SK-N-SH (cell line): ENCODE results near the gene COMMD6. TPM values are rescaled to one million over a fixed set of nuclear protein-coding genes. Genes with fewer than 3 reads are reported as not detected.

Experiments used
- CTCF ChIA-PET: fragments of 300-600, 350-600 bp; formaldehyde crosslinking; extraction: SDS; loops from one replicate; lab custom pipeline; 2021; lab: Yijun Ruan, JAX
- POLR2A ChIA-PET: fragments of 350-600 bp; sonication (Branson Sonifier 250); formaldehyde crosslinking; extraction: SDS; loops from one replicate; lab custom pipeline; 2020; ENCODE audit warnings: antibody characterized with exemption, inconsistent platforms; lab: Yijun Ruan, JAX
- DNase-seq: peaks from one replicate; pipeline ENCODE4 v3.0.0; 2012
- H2AFZ ChIP-seq: fragments of 200-600 bp; sonication (generic); 2 replicates; pipeline ENCODE4 v1.8.1; 2016; ENCODE audit warnings: antibody characterized with exemption, mild to moderate bottlenecking, low read depth
- H3F3A ChIP-seq: fragments of 200-600 bp; sonication (generic); replicated peaks from 2 replicates; pipeline ENCODE3; 2016; ENCODE audit warnings: antibody characterized with exemption, mild to moderate bottlenecking; ENCODE audit not compliant: insufficient read depth
- H3K27ac ChIP-seq, 2 experiments: fragments of 200-500 bp in 1 of 2; fragments of 200-600 bp in 1 of 2; sonication (Bioruptor generic) in 1 of 2; sonication (generic), shearing (Covaris generic) in 1 of 2; 2 replicates each; pipeline versions ENCODE4 v1.5.1 to v1.6.1; 2014 to 2016; ENCODE audit warnings: low read depth in 2 of 2, inconsistent platforms in 1 of 2, low read length in 1 of 2, mild to moderate bottlenecking in 1 of 2, mixed read lengths in 1 of 2
- H3K27me3 ChIP-seq: fragments of 200-600 bp; sonication (generic), shearing (Covaris generic); 2 replicates; pipeline ENCODE4 v1.6.1; 2016; ENCODE audit warnings: mixed run types; ENCODE audit not compliant: insufficient read depth
- H3K36me3 ChIP-seq, 2 experiments: fragments of 200-500 bp in 1 of 2; fragments of 200-600 bp in 1 of 2; sonication (Bioruptor generic) in 1 of 2; sonication (generic) in 1 of 2; replicated peaks in 1 of 2; 2 replicates each; pipeline versions ENCODE3 to v1.5.1; 2014 to 2016; ENCODE audit warnings: low read length in 1 of 2, mild to moderate bottlenecking in 1 of 2; ENCODE audit not compliant: insufficient read depth in 2 of 2, control insufficient read depth in 1 of 2
- H3K4me1 ChIP-seq, 2 experiments: fragments of 200-500 bp in 1 of 2; fragments of 200-600 bp in 1 of 2; sonication (Bioruptor generic) in 1 of 2; sonication (generic), shearing (Covaris generic) in 1 of 2; 2 replicates each; pipeline versions ENCODE4 v1.5.1 to v1.6.1; 2014 to 2016; ENCODE audit warnings: low read depth in 1 of 2, low read length in 1 of 2, mixed run types in 1 of 2; ENCODE audit not compliant: insufficient read depth in 2 of 2, control insufficient read depth in 1 of 2
- H3K4me2 ChIP-seq: fragments of 200-600 bp; sonication (generic), shearing (Covaris generic); 2 replicates; pipeline ENCODE4 v1.6.1; 2017; ENCODE audit warnings: mixed run types
- H3K4me3 ChIP-seq, 2 experiments: fragments of 200-500 bp in 1 of 2; fragments of 200-600 bp in 1 of 2; sonication (Bioruptor generic) in 1 of 2; sonication (generic), shearing (Covaris generic) in 1 of 2; 2 replicates each; pipeline versions ENCODE4 v1.5.1 to v1.8.1; 2014 to 2016; ENCODE audit warnings: low read depth in 2 of 2, inconsistent platforms in 1 of 2, low read length in 1 of 2, mild to moderate bottlenecking in 1 of 2, mixed read lengths in 1 of 2, moderate library complexity in 1 of 2
- H3K79me2 ChIP-seq: fragments of 200-600 bp; sonication (generic); 2 replicates; pipeline ENCODE4 v1.8.1; 2017; ENCODE audit warnings: mild to moderate bottlenecking; ENCODE audit not compliant: insufficient read depth
- H3K9ac ChIP-seq: fragments of 200-600 bp; sonication (generic); 2 replicates; pipeline ENCODE4 v1.6.1; 2017; ENCODE audit warnings: mixed run types
- H3K9me2 ChIP-seq: fragments of 200-600 bp; sonication (generic); 2 replicates; pipeline ENCODE4 v1.6.1; 2017; ENCODE audit warnings: mixed run types
- H3K9me3 ChIP-seq: fragments of 200-600 bp; sonication (generic); 2 replicates; pipeline ENCODE4 v1.6.1; 2017; ENCODE audit warnings: mixed run types, mild to moderate bottlenecking, moderate library complexity
- H4K20me1 ChIP-seq: fragments of 200-600 bp; sonication (generic); 2 replicates; pipeline ENCODE4 v1.6.1; 2017; ENCODE audit warnings: mild to moderate bottlenecking, mixed run types; ENCODE audit not compliant: insufficient read depth
- ELF1 ChIP-seq: IDR thresholded peaks from 2 replicates; pipeline ENCODE4 v1.4.0; 2012
- EZH2phosphoT487 ChIP-seq: fragments of 200-600 bp; sonication (generic); IDR thresholded peaks from 2 replicates; pipeline ENCODE4 v1.6.1; 2017; ENCODE audit warnings: low read depth, mixed run types, mild to moderate bottlenecking, antibody characterized with exemption, moderate library complexity, borderline replicate concordance
- GABPA ChIP-seq: IDR thresholded peaks from 2 replicates; pipeline ENCODE4 v1.4.0; 2012; ENCODE audit warnings: low read depth, mild to moderate bottlenecking
- GATA2 ChIP-seq: sonication (generic); formaldehyde crosslinking; IDR thresholded peaks from 2 replicates; pipeline ENCODE4 v1.5.0; 2020; ENCODE audit warnings: mild to moderate bottlenecking, missing genetic modification reagents
- IRF3 ChIP-seq: fragments of 150-350 bp; IDR thresholded peaks from 2 replicates; pipeline ENCODE4 v1.6.1; 2016; ENCODE audit warnings: mild to moderate bottlenecking, low read depth, low read length
- MEF2A ChIP-seq: IDR thresholded peaks from 2 replicates; pipeline ENCODE4 v1.4.0; 2012; ENCODE audit warnings: low read depth, borderline replicate concordance
- MXI1 ChIP-seq: IDR thresholded peaks from 2 replicates; pipeline ENCODE4 v1.6.1; 2012; ENCODE audit warnings: mild to moderate bottlenecking, low read depth, low read length, improper control_type of control experiment
- POLR2AphosphoS5 ChIP-seq: IDR thresholded peaks from 2 replicates; pipeline ENCODE4 v1.6.1; 2012; ENCODE audit warnings: low read depth, low read length
- RAD21 ChIP-seq: IDR thresholded peaks from 2 replicates; pipeline ENCODE4 v1.6.1; 2012; ENCODE audit warnings: mild to moderate bottlenecking, low read length
- RCOR1 ChIP-seq: fragments of 150-350 bp; IDR thresholded peaks from 2 replicates; pipeline ENCODE4 v1.6.1; 2017; ENCODE audit warnings: antibody characterized with exemption, low read length
- TCF12 ChIP-seq: IDR thresholded peaks from 2 replicates; pipeline ENCODE4 v1.4.0; 2012
- USF1 ChIP-seq: IDR thresholded peaks from 2 replicates; pipeline ENCODE4 v1.4.0; 2012; ENCODE audit warnings: low read depth, borderline replicate concordance
- YY1 ChIP-seq: IDR thresholded peaks from 2 replicates; pipeline ENCODE4 v1.4.0; 2012; ENCODE audit warnings: low read depth, mild to moderate bottlenecking
- WGBS: methylation state at CpG from one replicate; pipeline ENCODE4 v1.1.6; 2017; ENCODE audit warnings: low lambda C conversion rate; 5-methylcytosine and 5-hydroxymethylcytosine counted together
- polyA plus RNA-seq, 3 experiments: library from polyadenylated mRNA; depleted of rRNA; stranded (reverse); fragments of >200 nt; gene quantifications; 2 replicates each; pipeline ENCODE4 v1.2.3, GENCODE V29; 2012

COMMD6 gene
- polyA plus RNA-seq, 1 of the 3 experiments (the other 2 are of a cell fraction) = 76.9 TPM

- no peaks in the 10 kb centered on the region for H3K9me3 ChIP-seq
- no peak for TF ChIP-seq IRF3
- TF ChIP-seq POLR2AphosphoS5 = no peak
- TF ChIP-seq EZH2phosphoT487 = no peak
- no peak for TF ChIP-seq YY1
- no peak for TF ChIP-seq RCOR1
- TF ChIP-seq ELF1 = no peak
- TF ChIP-seq GATA2 (CRISPR knock-in tag) = no peak
- H3K4me3 ChIP-seq = no peak overlapping the region
- no peak for DNase-seq
- H4K20me1 ChIP-seq = no peaks in the 10 kb centered on the region
- H3K79me2 ChIP-seq = no peaks in the 10 kb centered on the region
- 96% methylated on average over 5 of the region's 6 CpGs for WGBS
- no peaks in the 10 kb centered on the region; a peak in 1 of 4 replicates for H3K4me1 ChIP-seq
- ChIA-PET POLR2A (no interaction called here), CTCF (interaction anchor here (1.5 kb wide), 1 partner anchor 136 kb away, joined by 3 read pairs; no protein-coding TSS in a partner anchor)
- H3K27me3 ChIP-seq = no peaks in the 10 kb centered on the region
- no peaks in the 10 kb centered on the region for H3F3A ChIP-seq
- no peak overlapping the region for H2AFZ ChIP-seq
- H3K9ac ChIP-seq = no peak overlapping the region
- H3K27ac ChIP-seq = no peak overlapping the region
- no peaks in the 10 kb centered on the region for H3K36me3 ChIP-seq
- H3K4me2 ChIP-seq = no peak overlapping the region
- H3K9me2 ChIP-seq = no peaks in the 10 kb centered on the region
Observed at GRCh38 chr13:75508002-75508548, 29.6 kb downstream of the COMMD6 start.

GRCh38 chr13:75507027-75508001, 30.3 kb downstream of the COMMD6 start:
- H3K9ac ChIP-seq = no peak overlapping the region
- no peaks in the 10 kb centered on the region for H3F3A ChIP-seq
- H3K27me3 ChIP-seq = no peaks in the 10 kb centered on the region
- no peaks in the 10 kb centered on the region for H3K79me2 ChIP-seq
- WGBS = 86% methylated on average over 8 of the region's 10 CpGs
- H3K4me3 ChIP-seq = no peak overlapping the region
- no peaks in the 10 kb centered on the region for H3K9me3 ChIP-seq
- no peak overlapping the region for H3K27ac ChIP-seq
- TF ChIP-seq USF1 (no peak), MEF2A (no peak), TCF12 (no peak), MXI1 (no peak), GABPA (no peak), GATA2 (CRISPR knock-in tag) (no peak), YY1 (no peak), RAD21 (no peak)
- TF ChIP-seq, all 33 proteins: peak for 0
- POLR2A ChIA-PET = no interaction called here
- CTCF ChIA-PET = interaction anchor here (0.9 to 1.5 kb wide), 2 partner anchors 12 to 135 kb away, joined by 3 read pairs; no protein-coding TSS in a partner anchor
- no peaks in the 10 kb centered on the region for H3K9me2 ChIP-seq
- no peaks in the 10 kb centered on the region for H4K20me1 ChIP-seq
- H3K4me1 ChIP-seq = no peaks in the 10 kb centered on the region; a peak in 1 of 4 replicates
- no peak overlapping the region for H3K4me2 ChIP-seq
- no peaks in the 10 kb centered on the region for H3K36me3 ChIP-seq
- no peak overlapping the region for H2AFZ ChIP-seq
- no peak for DNase-seq
